Right kidney (tissue), 1 donor: Measurements from ENCODE around the gene STRN.
"Not testable (repeated sequence)": the region's sequence is repeated elsewhere in the genome, so short reads cannot be mapped to it uniquely, and the experiment has no call there.

Experiments used
- DNase-seq: peaks from one replicate; pipeline ENCODE4 v3.0.0-alpha.2; 2016

Gene STRN

DNA sequence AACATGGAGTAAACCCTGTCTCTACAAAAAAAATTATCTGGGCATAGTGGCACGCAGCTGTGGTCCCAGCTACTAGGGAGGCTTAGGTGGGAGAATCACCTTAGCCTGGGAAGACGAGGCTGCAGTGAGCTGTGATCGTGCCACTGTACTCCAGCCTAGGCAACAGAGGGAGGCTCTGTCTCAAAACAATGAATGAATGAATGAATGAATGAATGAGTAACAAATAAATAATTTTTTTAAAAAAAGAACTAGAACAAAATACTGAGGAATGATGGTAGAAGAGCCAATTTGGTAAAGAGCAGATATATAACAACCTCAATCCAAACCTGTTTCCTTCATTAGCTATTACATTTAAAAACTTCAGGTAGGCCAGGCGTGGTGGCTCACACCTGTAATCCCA, 60.1 kb downstream of the STRN start:
- no peak for DNase-seq

DNA sequence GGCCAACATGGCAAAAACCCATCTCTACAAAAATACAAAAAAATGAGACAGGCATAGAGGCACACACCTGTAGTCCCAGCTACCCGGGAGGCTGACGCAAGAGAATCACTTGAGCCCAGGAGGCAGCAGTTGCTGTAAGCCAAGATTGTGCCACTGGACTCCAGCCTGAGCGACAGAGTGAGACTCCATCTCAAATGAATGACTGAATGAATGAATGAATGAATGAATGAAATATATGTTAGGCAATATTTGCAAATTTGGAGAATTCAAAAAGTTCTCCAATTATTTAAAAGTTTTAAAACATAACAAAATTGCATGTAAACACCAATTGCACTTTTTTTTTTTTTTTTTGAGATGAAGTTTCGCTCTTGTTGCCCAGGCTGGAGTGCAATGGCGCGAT, 61.7 kb downstream of the STRN start:
- no peak for DNase-seq

DNA sequence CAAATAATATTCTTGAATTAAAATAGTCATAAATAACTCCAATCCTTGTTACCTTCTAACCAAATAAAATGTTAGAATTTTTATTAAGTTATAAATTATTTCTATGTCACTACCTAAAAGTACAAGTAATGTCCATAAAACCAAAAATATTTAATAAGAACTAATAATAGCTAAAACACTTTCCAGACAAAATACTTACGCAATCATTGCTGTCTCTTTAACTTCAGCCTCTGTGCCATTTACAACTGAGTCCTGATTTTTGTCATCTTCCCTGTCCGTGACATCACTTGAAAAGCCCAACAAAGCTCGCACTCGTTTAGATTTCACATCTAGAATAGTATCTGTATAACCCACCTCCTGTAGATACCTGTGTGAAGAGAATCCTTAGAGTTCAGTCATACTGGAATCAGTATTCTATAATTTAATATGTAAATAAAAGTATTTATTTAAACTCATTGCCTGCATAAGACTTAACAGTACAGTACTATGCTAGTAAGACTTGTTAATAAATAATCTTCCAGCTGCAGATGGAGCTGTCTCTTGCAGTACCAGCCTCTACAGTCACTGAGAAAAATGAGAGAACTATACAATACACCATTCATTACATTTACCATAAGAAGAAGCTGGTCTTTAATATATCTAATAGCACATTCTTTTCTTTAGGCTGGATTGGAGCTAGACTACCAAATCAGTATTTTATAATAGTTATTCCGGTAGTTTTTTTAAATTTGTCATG, 63.8 kb downstream of the STRN start:
- no peak for DNase-seq

- no peak for DNase-seq
Measured at GRCh38 chr2:36892805-36893204, 73.5 kb downstream of the STRN start.

DNA sequence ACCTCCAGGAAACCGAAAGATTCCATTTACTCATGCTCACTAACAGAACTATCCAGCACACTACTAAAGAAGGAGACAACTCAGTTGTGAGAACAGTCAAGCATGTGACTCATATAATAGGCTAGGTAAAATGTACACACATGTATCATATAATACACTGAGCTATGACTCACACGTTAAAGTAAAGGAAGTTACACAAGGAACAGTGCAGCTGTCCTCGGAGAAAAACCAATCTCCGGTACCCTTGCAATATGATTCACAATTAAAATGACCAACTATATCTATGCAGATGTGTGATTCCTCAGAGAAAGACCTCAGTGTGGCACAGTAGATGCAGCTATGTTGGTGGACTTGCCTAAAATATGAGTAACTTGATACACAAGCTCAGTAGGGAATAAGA, 76.5 kb downstream of the STRN start:
- no peak for DNase-seq

DNA sequence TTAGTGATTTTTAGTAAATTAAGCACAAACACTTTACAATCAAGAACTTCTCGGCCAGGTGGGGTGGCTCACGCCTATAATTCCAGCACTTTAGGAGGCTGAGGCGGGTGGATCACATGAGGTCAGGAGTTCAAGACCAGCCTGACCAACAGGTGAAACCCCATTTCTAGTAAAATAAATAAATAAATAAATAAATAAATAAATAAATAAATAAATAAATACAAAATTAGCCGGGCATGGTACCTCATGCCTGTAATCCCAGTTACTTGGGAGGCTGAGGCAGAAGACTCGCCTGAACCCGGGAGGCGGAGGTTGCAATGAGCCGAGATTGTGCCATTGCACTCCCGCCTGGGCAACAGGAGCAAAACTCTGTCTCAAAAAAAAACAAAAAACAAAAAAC, 79.2 kb downstream of the STRN start:
- DNase-seq = not testable (repeated sequence)

GRCh38 chr2:36886664-36887063, 79.7 kb downstream of the STRN start:
- no peak for DNase-seq

DNA sequence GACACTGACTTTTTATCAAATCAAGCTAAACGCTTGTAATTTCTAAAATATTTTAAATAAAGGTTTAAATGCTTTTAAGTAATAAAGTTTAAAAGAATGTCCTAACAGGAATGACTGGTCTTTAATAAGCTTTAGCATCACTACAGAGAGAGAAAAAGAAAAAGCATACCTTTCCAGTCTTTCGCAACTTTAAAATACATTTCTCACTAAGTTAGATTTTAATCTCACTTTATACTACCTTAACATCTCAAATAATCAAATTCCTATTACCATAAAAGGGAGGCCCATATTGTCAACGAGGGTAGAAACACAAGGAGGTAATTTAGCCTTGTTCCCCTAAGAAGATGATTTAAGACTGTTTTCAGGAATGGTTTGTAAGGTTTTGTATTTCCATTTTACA, 80.7 kb downstream of the STRN start:
- no peak for DNase-seq

DNA sequence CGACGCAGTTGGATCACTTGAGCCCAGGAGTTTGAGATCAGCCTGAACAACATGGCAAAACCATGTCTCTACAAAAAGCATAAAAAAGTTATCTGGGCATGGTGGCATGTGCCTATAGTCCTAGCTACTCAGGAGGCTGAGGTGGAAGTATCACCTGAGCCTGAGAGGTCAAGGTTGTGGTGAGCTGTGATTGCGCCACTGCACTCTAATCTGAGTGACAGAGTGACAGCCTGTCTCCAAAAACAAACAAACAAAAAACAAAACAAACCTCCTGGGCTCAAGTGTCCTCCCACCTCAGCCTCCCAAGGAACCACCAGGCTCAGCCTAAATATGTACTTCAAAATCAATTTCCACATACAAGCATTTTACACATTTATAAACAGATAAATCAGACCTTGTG, 83.8 kb downstream of the STRN start:
- DNase-seq = no peak

DNA sequence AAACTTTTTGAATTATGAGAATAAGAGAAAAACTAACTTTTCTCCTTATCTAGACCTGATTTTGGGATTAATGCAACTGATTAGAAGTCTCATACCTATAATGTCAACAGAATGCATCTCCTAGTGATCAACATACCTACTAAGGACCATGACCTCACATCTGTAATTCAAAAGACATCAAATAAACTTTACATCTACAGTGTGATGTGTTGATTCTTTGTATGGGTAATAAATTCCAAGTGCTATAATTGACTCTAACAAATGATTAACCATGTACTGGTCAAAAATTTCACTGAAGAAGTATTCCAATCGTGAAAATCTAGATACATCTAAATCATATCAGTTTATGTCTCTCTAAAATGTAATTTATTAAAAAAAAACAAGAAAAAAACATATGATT, 84.5 kb downstream of the STRN start:
- DNase-seq = no peak

DNA sequence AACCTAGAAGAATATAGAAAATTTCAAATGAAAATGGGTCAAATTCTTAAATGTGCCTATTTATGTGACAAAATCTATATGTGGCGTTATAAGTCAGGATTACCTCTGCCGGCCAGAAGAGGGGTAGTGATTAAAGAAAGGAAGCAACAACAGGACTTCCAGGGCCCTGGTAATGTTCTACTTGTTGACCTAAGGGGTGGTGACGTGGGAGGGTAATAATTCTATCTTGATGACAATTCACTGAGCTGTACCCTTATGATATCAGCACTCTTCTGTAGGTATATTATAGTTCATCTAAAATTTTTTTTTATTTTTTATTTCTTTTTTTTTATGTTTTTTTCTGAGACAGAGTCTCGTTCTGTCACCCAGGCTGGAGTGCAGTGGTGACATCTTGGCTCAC, 87.9 kb downstream of the STRN start:
- DNase-seq = no peak

- no peak for DNase-seq
Measured at GRCh38 chr2:36871068-36871707, 95.1 kb downstream of the STRN start.

- DNase-seq = no peak
Measured at GRCh38 chr2:36869606-36870005, 96.7 kb downstream of the STRN start.

GRCh38 chr2:36861896-36862295, 104.4 kb downstream of the STRN start:
- no peak for DNase-seq

GRCh38 chr2:36859366-36859792, 107.0 kb downstream of the STRN start:
- DNase-seq = no peak

GRCh38 chr2:36858551-36859365, 107.6 kb downstream of the STRN start:
- DNase-seq = no peak

DNA sequence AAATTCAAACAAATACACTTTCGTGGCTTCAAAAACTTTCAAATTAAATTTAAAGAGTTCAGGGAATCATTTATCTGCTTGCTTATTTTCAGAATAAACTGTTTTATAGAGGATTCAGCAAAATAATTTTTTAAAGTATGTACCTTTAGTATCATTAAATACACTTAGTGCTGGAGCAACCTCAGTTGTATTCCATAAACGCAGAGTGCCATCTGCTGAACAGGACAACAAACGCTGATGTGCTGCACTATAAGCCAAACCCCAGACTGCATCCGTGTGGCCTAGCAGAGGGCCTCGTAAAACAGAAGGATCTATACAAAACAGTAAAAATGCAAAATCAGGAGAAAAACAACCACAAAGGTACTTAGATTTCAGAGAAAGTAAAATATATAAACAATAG, 108.6 kb downstream of the STRN start:
- DNase-seq = no peak

GRCh38 chr2:36855429-36855828, 110.9 kb downstream of the STRN start:
- no peak for DNase-seq

DNA sequence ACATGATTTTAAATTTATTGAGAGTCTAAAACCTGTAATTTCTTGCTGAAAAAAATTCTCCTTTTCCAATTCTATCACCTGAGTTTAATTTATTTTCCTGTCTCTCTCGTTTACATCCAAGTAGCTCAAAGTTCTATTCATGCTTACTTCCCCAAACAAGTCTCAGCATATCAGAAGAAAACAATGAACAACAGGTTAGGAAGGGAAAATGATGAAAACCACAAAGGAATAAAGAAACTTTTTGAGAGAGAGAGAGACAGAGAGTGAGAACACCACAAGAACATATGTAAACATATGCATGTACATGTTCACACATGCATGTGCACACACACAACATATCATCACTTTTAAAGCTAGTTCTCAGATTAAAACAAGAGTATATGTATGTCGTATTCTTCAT, 112.1 kb downstream of the STRN start:
- no peak for DNase-seq

DNA sequence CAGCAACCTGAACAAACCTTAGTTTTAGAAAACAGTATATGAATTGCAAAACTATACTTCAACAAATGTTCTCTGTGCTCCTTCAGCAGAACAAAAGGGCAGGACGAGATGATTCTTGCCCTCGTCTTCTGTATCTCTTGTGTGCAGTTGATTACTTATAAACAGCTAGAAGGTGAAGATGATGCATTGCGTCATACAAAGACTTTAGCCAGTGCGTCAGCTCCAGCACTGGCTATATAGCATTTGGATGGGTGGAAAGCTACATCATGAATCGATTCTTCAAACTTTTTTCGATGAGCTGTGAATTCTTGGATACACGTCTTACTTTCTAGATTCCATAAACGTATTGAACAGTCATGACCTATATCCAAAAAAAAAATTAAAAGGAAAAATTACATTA, 117.1 kb downstream of the STRN start:
- no peak for DNase-seq

DNA sequence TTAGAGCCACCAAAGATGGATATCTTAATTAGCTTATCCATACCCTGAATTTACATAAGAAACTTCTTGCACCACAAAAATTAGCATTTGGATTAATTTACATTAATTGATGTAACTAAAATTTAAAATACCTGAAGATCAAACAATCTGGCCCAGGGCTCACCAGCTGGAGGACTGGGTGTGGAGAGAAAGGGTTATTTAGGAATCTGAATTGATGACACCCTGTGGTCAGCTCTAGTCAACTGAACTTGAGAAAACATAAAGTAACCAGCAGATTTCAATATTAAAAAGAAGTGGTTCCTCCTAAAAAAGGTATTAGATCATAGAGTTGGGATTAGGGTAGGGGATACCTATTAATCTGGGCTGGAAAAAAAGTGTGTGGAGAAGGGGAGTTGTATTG, 122.5 kb downstream of the STRN start:
- no peak for DNase-seq

DNA sequence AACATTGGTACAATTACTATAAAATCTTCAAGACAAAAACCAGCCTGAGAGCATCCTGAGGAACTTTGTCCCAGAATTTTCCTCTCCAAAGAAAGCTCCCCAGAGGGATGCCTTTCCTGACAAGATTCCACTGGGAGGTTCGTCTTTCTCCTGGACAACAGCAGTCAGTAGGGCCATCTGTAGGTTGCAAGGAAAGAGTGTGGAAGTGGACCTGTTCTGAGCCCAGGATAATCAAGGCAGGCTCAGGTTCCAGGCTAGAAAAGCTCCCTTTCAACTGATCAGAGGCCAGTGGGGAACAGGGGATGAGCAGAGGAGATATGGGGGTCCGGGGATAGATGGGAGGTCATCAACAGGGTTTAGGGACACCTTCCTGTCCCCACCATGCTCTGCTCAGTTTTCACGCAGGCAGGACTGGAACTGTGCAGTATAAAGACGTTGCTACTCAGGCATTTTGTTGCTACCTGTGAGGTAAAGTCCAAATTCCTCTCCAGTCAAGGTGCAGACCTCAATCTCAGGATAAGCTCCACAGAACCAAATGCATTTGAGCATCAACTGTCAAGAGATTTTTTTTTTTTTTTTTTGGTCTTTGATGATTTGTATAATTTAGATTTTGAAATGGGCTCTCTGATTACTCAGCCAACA, 126.2 kb downstream of the STRN start:
- no peak for DNase-seq
